IPS-NIHi11 (cell line): ENCODE data around the gene TINAG.

Source experiments
- DNase-seq: peaks from one replicate; pipeline ENCODE4 v3.0.0; 2012; ENCODE audit warnings: mixed read lengths, low spot score

The TINAG gene

GRCh38 chr6:54427396-54427937, 119.2 kb downstream of the TINAG start:
- no peak for DNase-seq

- DNase-seq = no peak
Measured at GRCh38 chr6:54428431-54428830, 120.2 kb downstream of the TINAG start.

- no peak for DNase-seq
Measured at GRCh38 chr6:54431466-54431865, 123.2 kb downstream of the TINAG start.
